Measurements from ENCODE around the gene CCDC167. TPM values are rescaled to one million over a fixed set of nuclear protein-coding genes. Genes with fewer than 3 reads are reported as not detected.

Gene CCDC167
- total RNA-seq: 10 to 100 TPM; 52.2 to 55.0 TPM

DNA sequence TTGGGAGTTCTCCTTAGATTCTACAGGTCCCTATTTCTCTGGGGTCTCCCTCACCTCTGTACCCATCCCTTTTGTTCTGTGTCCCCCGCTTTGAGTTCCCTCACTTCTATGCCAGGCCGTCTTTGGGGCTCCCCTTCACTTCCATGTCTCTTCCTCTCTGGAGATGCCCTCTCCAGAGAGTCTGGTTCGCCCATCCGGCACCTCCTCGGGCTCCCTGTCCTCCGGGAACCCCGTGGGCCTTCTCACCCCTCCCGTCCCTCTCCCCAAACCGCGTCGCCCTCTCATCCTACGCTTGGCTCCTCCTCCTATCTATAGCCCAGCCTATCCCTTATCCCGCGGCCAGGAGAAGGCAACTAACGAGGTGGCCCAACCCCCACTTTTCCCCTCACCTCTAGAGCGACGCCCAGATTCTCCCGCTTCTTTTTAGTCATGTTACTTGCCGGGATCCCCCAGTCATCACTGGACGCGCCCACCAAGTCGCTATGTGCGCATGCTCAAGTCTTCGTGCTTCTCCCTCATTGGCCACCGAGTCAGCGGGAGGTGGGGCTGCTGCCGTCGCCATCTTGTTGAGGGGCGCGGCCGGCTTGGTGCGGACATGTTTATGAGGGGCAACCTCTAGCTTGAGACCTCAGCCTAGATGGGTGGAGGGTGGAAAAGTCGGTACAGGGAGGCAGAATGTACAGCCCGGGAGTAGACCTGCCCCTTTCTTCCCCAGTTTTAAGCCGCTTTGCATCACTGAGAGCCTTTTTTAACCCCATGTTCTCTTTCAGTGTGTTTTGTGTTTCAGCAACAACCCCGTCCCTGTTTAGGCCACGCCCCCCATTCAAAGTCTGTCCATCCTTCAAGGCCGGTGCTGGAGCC lies at the start of gene CCDC167:
Gene CCDC167 (minus strand): TSS at position 461 of the 861 bp plus-strand sequence. CDS start 30 bp downstream, at position 431.
- POLR2A ChIA-PET: interaction anchor here (0.7 to 10.5 kb wide), 7 partner anchors 8 to 470 kb away, joined by 4 to 225 read pairs (median 5); partner anchors contain the start of genes CMTR1 and MDGA1
- Mint-ChIP-seq H3K4me1 (peaks cover 83% of the 10 kb centered on the region), H3K27me3 (no peaks in the 10 kb centered on the region), H3K36me3 (ENCODE audit: low read depth) (peaks cover 13% of the 10 kb centered on the region), H3K9me3 (no peaks in the 10 kb centered on the region), H3K27ac (peak within 1 kb of the TSS; percentile 90), H3K4me3 (peak within 1 kb of the TSS; percentile 96)
- CTCF ChIA-PET: interaction anchor here (0.6 to 4.6 kb wide), 3 partner anchors 17 to 67 kb away, joined by 3 to 33 read pairs (median 3); no protein-coding TSS in a partner anchor
- peak; percentile 97 for DNase-seq

DNA sequence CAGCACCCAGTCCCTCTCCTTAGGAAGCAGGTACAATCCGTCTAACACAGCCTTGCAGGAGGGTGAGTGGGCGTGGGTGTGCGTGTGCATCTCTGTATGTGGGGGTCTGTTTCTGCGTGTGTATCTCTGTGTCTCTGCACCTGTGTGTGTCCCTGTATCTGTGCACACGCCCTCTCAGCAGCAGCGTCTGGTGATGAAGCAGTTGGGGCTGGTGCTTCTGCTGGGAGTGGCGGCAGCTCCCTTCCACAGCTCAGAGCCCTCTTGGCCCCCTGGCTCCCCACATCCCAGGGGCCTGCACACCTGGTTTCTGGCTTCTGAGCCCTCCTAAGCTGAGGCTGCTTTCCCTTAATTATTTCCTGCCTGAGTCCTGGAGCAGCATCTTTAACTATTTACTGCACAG lies 49.5 kb upstream of the CCDC167 start:
- no peak for DNase-seq
- Mint-ChIP-seq H3K4me1 (peaks cover 30% of the 10 kb centered on the region), H3K36me3 (ENCODE audit: low read depth) (no peaks in the 10 kb centered on the region), H3K27me3 (no peaks in the 10 kb centered on the region), H3K27ac (no peak overlapping the region), H3K4me3 (no peak overlapping the region), H3K9me3 (no peaks in the 10 kb centered on the region)
- CTCF ChIA-PET: no interaction called here
- POLR2A ChIA-PET: interaction anchor here (1.0 kb wide), 1 partner anchor 47 kb away, joined by 3 read pairs; no protein-coding TSS in a partner anchor

DNA sequence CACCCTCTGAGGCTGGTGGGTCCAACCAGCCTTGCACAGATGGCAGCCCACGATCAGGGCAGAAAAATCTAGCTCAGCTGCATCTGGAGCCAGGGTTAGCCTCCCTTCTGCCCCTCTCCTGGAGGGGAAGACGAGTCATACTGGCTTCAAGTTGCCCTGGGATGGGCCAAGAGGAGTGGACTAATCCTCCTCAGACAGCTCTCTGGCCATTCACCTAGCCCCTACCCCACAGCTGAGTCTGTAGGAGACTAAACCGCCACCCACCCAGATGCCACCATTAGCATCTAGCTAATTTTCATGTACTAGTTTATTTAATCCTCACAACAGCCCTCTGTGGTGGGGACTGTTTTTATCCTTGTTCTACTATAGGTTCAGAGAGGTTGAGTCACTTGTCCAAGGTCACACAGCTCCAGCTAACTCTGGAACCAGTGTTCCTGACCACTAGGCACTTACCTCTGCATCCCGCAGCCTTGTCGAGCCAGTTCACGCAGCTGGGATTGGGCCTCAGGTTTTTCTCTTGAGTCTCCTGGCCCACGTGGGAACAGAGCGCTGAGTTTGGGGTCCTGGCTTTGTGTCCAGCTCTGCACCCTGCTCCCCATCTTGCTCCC lies 48.5 kb upstream of the CCDC167 start:
- Mint-ChIP-seq H3K36me3 (ENCODE audit: low read depth) (no peaks in the 10 kb centered on the region), H3K27me3 (peaks cover 2% of the 10 kb centered on the region), H3K9me3 (no peaks in the 10 kb centered on the region), H3K4me1 (peaks cover 20% of the 10 kb centered on the region), H3K4me3 (no peak overlapping the region), H3K27ac (peak overlapping the region; percentile 75)
- DNase-seq: no peak
- POLR2A ChIA-PET: interaction anchor here (0.9 to 2.1 kb wide), 9 partner anchors 8 to 150 kb away, joined by 4 to 8 read pairs (median 5); partner anchors contain the start of genes CMTR1 and MDGA1
- CTCF ChIA-PET: interaction anchor here (0.8 to 1.7 kb wide), 4 partner anchors 10 to 32 kb away, joined by 3 to 5 read pairs (median 4); no protein-coding TSS in a partner anchor

DNA sequence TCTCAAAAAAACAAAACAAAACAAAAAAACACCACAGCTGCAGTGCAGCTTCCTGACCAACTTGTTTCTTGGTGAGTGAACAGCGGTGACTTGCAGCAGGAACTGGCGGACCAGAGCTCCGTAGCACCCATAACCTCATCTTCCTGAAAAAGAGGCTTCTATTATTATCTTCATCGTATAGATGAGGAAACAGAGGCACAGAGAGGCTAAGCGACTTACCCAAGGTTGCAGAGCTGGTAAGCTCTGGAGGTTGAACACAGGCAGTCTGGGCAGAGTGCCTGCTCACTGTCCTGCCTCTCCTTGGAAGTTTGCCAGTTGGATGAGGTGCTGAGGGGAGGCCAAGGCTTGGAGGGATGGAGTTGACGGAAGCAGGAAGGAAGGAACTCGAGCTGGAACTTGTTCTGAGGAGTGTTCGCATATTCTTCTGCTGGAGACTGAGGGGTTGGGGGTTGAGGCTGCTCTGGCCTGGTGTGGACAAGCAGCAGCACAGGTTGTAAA lies 47.9 kb upstream of the CCDC167 start:
- CTCF ChIA-PET: interaction anchor here (0.8 to 1.7 kb wide), 4 partner anchors 9 to 31 kb away, joined by 3 to 5 read pairs (median 4); no protein-coding TSS in a partner anchor
- peak overlapping the region; percentile 75 for H3K27ac Mint-ChIP-seq
- H3K4me3 Mint-ChIP-seq: no peak overlapping the region

DNA sequence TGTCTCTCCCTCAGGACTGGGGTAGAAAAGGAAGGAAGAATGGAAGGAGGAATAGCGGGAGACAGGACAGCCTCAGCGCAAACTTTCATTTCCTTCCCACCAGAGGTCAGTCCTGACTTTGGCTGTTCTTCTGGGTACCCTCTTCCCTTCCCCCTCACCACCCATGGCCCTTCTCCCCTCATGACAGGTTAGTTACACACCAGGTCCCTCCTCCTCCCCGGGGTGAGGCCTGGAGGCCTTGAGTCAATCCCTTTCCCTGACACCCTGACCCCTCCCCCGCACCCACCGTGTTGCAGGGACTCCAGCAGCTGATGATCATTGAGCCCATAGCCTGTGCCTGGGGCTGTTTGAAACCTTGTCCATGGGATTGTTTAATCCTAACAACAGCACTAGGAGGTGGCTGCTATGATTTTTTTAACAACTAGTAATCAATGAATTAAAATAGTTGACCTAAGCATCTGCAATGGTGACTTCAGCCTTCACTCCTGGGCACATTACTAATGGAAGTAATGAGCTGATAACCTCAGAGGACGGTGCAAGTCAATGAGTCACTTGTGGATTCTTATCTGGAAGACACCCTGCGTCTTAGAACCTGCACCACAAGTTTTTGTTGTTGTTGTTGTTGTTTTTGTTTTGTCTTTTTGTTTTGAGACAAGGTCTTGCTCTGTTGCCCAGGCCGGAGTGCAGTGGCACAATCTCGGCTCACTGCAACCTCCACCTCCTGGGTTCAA lies 46.6 kb upstream of the CCDC167 start:
- no peak overlapping the region for H3K27ac Mint-ChIP-seq
- CTCF ChIA-PET: interaction anchor here (1.7 kb wide), 1 partner anchor 30 kb away, joined by 5 read pairs; no protein-coding TSS in a partner anchor
- DNase-seq: no peak
- no peaks in the 10 kb centered on the region for H3K9me3 Mint-ChIP-seq
- peaks cover 2% of the 10 kb centered on the region for H3K27me3 Mint-ChIP-seq
- H3K4me3 Mint-ChIP-seq: no peak overlapping the region
- peaks cover 19% of the 10 kb centered on the region for H3K4me1 Mint-ChIP-seq
- no peaks in the 10 kb centered on the region for H3K36me3 Mint-ChIP-seq (ENCODE audit: low read depth)
- POLR2A ChIA-PET: interaction anchor here (1.3 to 2.1 kb wide), 3 partner anchors 18 to 152 kb away, joined by 3 to 5 read pairs (median 5); partner anchors contain the start of gene MDGA1

More for the DNA sequence above, 47.9 kb upstream of the CCDC167 start:
- Mint-ChIP-seq H3K27me3 (peaks cover 2% of the 10 kb centered on the region), H3K4me1 (peaks cover 19% of the 10 kb centered on the region), H3K9me3 (no peaks in the 10 kb centered on the region), H3K36me3 (ENCODE audit: low read depth) (no peaks in the 10 kb centered on the region)
- POLR2A ChIA-PET: interaction anchor here (1.2 to 2.1 kb wide), 9 partner anchors 8 to 150 kb away, joined by 3 to 8 read pairs (median 5); partner anchors contain the start of genes CMTR1 and MDGA1
- DNase-seq: peak; percentile 34

DNA sequence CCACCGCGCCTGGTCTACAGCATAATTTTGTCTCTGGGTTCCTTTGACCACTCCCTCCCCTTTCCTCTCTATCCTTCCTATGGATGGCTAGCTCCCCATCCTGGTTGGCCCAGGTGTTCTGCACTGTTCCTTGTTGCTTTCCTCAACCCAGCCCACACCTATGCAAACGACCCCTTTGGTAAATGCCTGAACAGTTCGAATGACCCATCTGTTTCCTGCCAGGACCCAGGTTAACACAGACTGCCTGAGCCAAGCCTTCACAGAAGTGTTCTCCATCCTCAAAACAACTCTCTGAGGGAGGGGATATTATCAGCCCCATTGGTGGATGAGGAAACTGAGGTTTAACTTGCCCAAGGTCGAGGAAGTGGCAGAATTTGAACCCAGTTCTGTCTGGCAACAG lies 44.8 kb upstream of the CCDC167 start:
- peaks cover 2% of the 10 kb centered on the region for H3K27me3 Mint-ChIP-seq
- DNase-seq: no peak
- ChIA-PET POLR2A (no interaction called here), CTCF (no interaction called here)
- H3K36me3 Mint-ChIP-seq (ENCODE audit: low read depth): no peaks in the 10 kb centered on the region
- peaks cover 19% of the 10 kb centered on the region for H3K4me1 Mint-ChIP-seq
- no peaks in the 10 kb centered on the region for H3K9me3 Mint-ChIP-seq
- no peak overlapping the region for H3K4me3 Mint-ChIP-seq
- no peak overlapping the region for H3K27ac Mint-ChIP-seq

DNA sequence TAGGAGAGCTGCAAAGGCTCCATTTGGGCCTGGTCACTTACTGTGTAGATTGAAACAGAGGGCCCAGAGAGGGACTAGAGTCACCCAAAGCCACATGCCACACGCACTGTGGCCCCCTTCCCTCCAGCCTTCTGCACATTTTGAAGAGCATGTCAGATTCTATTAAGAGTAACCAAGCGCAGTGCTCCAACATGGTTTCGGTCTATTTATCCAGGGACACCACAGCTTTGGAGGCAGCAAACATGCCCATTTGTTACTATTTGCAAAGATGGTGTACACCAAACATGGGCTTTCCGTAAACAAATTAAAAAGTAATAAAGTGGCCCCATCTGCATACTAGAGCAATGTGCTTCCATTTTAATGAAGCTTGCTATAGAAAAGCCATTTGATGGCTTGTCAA lies 43.7 kb upstream of the CCDC167 start:
- peaks cover 19% of the 10 kb centered on the region for H3K4me1 Mint-ChIP-seq
- H3K36me3 Mint-ChIP-seq (ENCODE audit: low read depth): no peaks in the 10 kb centered on the region
- POLR2A ChIA-PET: interaction anchor here (1.6 kb wide), 1 partner anchor 10 kb away, joined by 3 read pairs; no protein-coding TSS in a partner anchor
- no peak for DNase-seq
- CTCF ChIA-PET: interaction anchor here (0.6 to 1.3 kb wide), 2 partner anchors 22 to 96 kb away, joined by 3 to 4 read pairs; no protein-coding TSS in a partner anchor
- H3K27me3 Mint-ChIP-seq: peaks cover 2% of the 10 kb centered on the region
- H3K27ac Mint-ChIP-seq: no peak overlapping the region
- no peak overlapping the region for H3K4me3 Mint-ChIP-seq
- H3K9me3 Mint-ChIP-seq: no peaks in the 10 kb centered on the region

DNA sequence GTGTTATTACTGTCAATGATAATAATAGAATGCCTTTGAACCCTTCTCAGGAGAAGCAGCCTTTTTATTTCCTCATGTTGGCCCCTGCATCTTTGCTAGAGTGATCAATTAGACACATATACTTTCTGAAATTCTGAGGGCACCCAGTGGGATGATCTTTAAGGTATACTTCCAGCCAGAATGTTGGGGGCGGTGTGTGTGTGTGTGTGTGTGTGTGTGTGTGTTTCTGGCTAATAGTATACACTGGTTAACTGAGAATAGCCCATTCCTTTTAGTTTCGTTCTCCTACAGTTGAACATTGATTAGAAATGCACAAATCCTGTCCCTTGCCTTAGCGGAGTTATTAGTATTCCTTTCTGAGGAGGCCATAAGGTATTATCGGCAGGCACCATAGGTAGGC lies 41.7 kb upstream of the CCDC167 start:
- no peaks in the 10 kb centered on the region for H3K9me3 Mint-ChIP-seq
- peaks cover 5% of the 10 kb centered on the region for H3K4me1 Mint-ChIP-seq
- peaks cover 2% of the 10 kb centered on the region for H3K27me3 Mint-ChIP-seq
- no peak overlapping the region for H3K27ac Mint-ChIP-seq
- no peaks in the 10 kb centered on the region for H3K36me3 Mint-ChIP-seq (ENCODE audit: low read depth)
- no peak for DNase-seq
- ChIA-PET CTCF (interaction anchor here (0.6 kb wide), 1 partner anchor 289 kb away, joined by 3 read pairs; no protein-coding TSS in a partner anchor), POLR2A (no interaction called here)
- no peak overlapping the region for H3K4me3 Mint-ChIP-seq

DNA sequence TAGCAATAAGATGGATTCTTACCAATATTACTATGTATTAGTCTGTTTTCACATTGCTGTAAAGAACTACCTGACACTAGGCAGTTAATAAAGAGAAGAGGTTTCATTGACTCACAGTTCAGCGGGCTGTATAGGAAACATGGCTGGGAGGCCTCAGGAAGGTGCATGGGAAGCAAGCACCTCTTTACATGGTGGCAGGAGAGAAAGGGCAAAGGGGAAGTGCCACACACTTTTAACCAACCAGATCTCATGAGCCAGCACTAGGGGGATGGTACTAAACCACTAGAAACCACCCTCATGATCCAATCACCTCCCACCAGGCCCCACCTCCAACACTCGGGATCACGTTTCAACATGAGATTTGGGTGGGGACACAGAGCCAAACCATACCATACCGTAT lies 40.7 kb upstream of the CCDC167 start:
- Mint-ChIP-seq H3K36me3 (ENCODE audit: low read depth) (no peaks in the 10 kb centered on the region), H3K27ac (no peak overlapping the region), H3K9me3 (no peaks in the 10 kb centered on the region), H3K27me3 (peaks cover 2% of the 10 kb centered on the region), H3K4me1 (peaks cover 5% of the 10 kb centered on the region), H3K4me3 (no peak overlapping the region)
- no peak for DNase-seq
- POLR2A ChIA-PET: no interaction called here
- CTCF ChIA-PET: no interaction called here

DNA sequence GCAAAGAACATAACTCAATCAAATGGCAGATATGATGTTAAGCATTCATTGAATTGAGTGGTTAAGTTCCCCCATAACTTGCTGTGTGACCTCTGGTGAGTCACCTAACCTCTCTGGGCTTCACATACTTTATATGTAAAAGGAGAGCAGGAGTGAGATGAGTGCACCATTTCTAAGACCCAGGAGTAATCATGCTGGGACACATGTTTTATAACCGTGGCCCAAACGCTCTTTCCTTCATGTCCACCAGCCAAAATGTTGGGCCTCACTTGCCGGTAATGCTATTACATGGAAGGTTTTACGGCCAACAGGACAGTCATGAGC lies 40.3 kb upstream of the CCDC167 start:
- Mint-ChIP-seq H3K27ac (no peak overlapping the region), H3K4me1 (peaks cover 5% of the 10 kb centered on the region), H3K36me3 (ENCODE audit: low read depth) (no peaks in the 10 kb centered on the region), H3K9me3 (no peaks in the 10 kb centered on the region), H3K27me3 (peaks cover 2% of the 10 kb centered on the region), H3K4me3 (no peak overlapping the region)
- ChIA-PET CTCF (no interaction called here), POLR2A (no interaction called here)
- DNase-seq: no peak

DNA sequence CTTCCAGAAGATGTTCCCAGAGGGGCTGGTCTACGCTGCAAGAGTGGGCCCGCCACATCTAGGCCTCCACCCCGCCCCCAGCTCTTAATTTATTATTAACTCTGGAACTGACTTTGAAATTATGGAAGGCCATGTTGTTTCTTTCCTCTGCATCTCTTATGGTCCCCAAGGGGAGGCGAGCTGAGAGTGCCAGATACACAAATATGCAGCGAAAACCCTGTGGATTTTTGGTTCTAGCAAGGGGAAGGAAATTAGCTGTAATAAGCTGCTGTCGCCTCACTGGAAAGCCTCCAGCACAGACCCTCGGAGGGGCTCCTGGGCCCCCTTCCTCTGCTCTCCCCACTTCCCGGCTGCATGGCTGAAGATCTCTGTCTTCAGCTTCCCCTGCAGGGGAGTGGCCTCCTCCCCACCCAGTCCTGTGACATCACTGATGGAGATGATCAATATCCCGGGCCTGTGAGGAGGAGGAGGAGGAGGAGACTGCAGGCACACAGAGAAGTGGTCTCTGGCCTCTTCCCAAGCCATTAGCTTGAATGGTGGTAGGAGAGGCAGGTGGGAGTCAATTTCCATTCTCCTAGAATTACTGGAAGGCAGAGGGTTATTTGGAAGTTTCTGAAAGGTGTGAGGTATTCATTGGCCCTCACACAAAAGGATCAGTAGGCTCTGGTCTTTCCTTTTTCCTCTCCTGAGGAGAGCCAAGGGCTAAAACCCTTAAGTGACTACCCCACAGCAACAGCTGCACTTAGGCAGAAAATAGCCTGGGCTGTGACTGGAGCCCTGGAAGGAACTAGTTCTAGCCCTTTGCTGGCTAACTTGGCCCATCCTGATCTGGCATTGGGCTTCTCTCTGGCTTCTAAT lies 39.7 kb upstream of the CCDC167 start:
- Mint-ChIP-seq H3K36me3 (ENCODE audit: low read depth) (no peaks in the 10 kb centered on the region), H3K27ac (no peak overlapping the region), H3K4me1 (peaks cover under 1% of the 10 kb centered on the region), H3K27me3 (peaks cover 2% of the 10 kb centered on the region), H3K4me3 (no peak overlapping the region), H3K9me3 (no peaks in the 10 kb centered on the region)
- POLR2A ChIA-PET: interaction anchor here (1.1 to 1.6 kb wide), 3 partner anchors 8 to 58 kb away, joined by 3 to 4 read pairs (median 3); no protein-coding TSS in a partner anchor
- no peak for DNase-seq
- CTCF ChIA-PET: interaction anchor here (1.0 to 1.3 kb wide), 2 partner anchors 24 to 55 kb away, joined by 3 read pairs; no protein-coding TSS in a partner anchor
